Activated CD4-positive, alpha-beta T cell treated with anti-CD3 and anti-CD28 coated beads for 24 hours (primary cell): ENCODE measurements around the gene CD79A.

Source experiments
- DNase-seq, 2 donors: peaks; one replicate each; pipeline ENCODE4 v3.0.0-alpha.2; 2020; ENCODE audit warnings: low read depth in 2 of 2

CD79A gene

GRCh38 chr19:41918653-41919244, 41.7 kb downstream of the CD79A start:
- DNase-seq, result no peak

DNA sequence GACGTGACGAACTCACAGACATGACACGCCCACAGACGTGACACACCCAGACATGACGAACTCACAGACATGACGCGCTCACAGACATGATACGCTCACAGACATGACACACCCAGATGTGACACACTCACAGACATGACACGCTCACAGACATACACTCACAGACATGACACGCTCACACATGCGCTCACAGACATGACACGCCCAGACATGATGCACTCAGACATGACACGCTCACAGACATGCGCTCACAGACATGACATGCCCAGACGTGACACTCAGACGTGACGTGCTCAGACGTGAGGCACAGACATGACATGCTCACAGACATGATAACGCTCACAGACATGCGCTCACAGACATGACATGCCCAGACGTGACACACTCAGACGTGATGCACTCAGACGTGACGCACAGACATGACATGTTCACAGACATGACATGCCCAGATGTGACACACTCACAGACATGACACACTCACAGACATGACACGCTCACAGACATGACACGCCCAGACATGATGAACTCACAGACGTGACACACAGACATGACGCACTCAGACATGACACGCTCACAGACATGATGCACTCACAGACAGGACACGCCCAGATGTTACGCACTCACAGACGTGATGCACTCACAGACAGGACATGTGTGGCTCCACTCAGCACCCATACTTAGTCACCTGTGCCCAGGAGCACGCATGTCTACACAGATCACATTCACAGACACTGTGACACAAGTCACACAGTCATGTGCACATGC, 43.1 kb downstream of the CD79A start:
- DNase-seq, result no peak

DNA sequence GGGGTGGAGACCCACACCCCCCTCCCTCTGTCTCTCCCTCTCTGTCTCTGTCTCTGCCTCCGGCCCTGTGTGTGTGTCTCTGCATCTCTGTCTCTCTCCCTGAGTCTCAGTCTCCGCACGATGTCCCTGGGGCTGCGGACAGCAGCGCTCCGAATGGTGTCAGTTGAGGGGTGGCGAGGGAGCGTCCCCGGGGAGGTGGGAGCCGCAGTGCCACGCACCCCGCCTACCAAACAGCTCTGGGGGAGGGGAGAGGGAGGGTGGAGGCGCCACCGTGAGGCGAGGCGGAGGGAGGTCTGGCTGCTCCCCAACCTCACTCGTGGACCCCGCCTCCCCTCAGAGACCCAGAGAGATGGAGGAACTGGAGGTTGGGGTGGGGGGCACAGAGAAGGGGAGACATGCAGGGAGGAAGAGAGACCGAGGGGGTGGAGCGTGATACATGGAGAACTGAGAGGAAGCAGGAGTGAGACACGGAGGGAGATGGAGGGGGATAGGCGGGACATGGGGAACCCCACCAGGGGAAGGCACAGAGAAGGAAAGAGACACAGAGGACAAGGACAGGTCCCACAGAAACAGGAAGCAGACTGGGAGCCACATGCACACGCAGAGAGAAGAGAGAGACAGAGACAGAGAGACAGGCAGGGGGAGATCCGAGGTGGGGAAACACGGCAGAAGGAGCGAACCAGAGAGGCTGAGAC, 44.0 kb downstream of the CD79A start:
- DNase-seq, result no peak

GRCh38 chr19:41921577-41922576, 44.8 kb downstream of the CD79A start:
- no peak for DNase-seq

DNA sequence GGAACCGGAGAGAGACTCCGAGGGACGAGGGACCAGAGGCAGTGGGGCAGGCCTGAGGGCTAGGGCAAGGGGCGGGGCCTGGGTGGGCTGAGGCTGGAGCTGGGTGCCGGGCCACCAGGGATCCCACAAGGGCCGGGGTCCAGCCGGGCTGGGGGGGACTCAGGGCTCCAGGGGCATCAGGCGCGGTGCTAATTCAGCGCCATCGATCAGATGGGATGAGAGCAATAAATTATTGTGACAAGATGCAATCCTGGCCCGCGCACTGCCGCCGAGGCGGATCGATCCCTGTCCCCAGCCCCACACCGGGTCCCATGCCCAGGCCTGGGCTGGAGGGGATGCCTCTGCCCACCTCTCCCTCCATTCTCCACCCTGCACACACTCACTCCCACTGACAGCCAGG, 45.5 kb downstream of the CD79A start:
- DNase-seq, result no peak

DNA sequence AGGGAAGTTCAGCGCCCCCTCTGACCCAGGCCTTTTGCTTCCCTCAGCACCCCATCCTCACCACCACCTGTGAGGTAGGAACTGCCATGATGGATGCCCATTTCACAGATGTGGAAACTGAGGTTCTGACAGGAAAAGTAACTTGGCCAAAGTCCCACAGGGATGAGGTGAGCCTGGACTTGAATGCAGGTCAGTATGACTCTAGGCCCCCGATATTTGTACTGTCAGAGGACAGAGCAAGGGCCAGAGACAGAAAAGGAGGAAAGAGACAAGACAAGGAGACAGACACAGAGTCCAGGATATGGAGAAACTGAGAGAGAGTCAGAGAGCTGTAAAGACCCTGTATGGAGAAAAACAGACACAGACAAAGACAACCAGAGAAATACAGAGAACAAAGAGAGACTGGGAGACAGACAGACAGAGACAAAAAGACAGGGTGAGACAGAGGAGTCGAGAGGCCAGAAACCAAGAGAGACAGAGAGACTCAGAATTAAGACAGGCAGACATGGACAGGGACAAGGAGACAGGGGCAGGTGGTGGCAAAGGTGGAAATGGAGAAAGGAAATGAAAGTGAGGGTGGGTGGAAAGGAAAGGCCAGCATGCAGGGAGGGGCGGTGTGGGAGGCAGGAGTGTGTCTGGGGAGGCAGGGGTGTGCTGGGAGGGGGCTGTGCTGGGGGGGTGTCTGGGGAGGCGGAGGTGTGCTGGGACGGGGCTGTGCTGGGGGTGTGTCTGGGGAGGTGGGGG, 46.1 kb downstream of the CD79A start:
- no peak for DNase-seq

GRCh38 chr19:41924151-41925145, 47.4 kb downstream of the CD79A start:
- DNase-seq, result no peak

- no peak for DNase-seq
These were observed 48.3 kb downstream of the CD79A start for GRCh38 chr19:41925208-41926003.

DNA sequence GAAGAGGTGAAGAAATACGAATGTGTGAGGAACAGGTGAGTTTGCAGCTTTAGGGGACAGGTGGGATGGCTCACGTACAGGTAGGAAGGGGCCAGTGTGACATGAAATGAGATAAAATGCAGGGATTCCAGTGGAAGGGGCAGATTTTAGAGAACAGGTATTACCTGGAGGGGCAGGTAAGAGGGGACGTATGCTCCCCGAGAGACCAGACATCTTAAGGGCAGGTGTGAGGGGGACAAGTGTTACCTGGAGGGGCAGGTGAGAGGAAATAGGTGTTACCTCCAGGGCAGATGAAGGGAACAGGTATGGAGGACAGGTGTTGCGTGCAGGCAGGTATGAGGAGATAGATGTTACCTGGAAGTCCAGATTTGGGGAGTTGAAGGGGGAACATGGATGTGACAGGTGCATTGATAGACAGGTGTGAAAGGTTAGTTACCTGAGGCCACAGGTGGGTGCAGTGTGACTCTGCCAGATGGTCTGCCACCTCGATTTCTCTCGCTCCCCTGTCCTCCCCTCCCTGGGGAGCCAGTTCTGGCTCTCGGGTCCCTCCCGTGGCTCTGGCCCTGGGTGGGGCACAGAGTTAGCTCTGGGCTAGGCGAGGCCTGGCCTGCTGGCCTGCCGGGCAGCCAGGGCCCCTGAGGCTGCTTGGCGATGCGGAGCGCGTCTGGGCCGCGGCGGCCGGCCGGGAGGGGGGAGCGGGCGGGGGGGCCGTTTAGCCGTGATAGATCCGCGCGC, 49.1 kb downstream of the CD79A start:
- DNase-seq, result no peak

DNA sequence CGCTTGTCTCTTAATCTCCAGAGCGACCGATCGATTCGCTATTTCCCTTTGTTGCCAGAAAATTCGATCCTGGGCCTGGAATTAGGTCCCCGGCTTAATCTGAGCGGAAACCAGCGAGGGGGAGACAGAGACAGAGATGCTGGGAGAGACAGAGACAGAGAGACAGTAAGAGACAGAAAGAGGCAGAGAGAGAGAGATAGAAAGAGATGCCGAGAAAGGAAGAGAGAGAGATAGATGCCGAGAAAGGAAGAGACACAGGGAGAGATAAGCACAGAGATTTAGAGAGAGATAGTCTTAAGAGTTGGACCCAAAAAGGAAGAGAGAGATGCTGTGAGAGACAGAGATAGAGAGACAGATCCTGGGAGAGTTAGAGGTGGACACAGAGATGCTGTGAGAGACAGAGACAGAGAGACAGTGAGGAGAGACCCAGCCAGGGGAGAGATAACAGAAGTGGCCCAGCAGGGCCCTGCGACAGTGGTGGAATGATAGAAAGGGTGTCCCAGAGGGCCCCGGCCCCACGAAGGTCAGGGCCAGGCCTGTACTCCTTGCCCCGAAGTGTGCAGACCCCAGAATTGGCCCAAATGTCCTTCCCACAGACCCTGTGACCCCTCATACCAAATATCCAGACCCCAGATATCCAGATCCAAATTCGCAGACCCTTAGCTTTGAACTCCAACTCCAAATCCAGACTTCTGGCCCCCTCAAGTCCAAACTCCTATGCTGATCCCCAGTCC, 49.9 kb downstream of the CD79A start:
- no peak for DNase-seq

- DNase-seq, result no peak
These were observed 50.6 kb downstream of the CD79A start for GRCh38 chr19:41927497-41928192.

DNA sequence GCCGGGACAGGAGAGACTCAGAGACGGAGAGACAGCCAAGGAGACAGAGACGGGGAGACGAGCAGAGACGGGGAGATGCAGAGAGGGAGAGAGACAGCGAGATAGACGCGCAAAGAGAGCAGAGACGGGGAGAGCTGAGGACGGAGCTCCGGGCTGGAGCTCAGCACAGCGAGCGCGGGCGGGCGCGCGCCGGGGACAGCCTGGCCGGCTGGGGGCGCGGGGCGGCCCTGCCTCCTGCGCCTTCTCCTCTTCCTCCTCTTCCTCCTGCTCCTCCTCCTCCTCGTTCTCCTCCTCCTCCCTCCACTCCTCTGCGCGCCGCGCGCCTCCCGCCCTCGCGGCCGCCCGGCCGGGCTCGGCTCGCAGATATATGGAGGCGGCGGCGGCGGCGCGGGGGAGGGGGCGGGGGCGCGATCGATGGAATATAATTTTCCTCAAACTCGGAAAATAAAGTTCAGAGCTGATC, 51.2 kb downstream of the CD79A start, which contains the start of gene ERFL:
Gene ERFL (minus strand): TSS at position 229 of the 463 bp plus-strand sequence. CDS start 15,530 bp downstream, outside the sequence.
- DNase-seq, result no peak

DNA sequence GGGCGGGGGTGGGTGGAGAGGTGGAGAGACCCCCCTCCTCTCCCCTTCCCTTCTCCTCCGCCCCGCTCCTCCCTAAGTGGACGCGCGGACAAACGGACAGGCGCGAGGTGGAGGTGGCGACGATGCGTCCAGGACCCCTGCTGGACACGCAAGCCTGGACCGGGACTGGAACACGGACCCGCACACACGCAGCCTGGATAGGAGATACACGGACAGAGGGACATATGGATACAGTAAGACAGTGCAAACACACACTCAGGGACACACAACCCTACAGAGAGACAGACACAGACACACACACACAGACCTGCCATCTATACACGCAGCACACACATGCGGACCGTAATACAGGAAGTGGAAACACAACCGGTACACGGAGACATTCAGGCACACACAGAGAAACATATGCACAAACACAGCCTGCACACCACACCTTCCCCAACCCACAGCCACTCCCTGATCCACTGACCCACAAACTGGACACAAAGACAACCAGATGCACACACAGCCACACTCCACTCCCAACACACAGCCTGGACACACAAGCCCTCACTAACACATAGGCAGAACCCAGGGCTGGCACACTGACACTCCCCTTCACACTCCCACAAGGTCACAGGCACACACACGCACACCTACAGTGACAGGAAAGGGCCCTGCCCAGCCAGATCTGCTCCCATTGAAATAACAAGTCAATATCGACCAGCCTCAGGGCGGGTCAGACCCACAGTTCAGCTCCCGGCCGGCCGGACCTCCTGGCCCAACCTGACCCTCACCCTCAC, 51.9 kb downstream of the CD79A start:
- DNase-seq, result no peak

DNA sequence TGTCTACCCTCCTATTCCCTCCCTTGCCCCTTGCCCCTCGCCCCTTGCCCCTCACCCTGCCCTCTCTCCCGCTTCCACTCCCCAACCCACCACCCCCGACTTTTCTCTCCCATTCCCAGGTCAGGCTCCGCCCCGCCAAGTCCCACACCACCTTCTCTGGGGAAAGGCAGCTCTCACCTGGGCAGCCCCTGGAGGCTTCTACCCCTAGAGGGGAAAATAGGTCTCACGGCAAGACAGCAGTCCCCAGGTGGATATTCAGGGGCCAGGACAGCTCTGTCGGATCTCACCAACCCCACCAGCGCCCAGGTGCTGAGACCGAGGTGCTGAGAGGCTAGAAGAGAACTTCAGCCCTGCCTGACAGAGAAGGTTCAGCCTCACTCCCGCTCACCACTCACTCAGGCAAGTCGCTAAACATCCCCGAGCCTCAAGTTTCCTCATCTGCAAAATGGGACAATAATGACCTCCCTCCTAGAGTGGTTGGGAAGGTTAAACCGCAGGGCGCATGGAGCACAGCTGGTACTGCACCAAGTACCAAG, 52.5 kb downstream of the CD79A start:
- DNase-seq, result no peak

- no peak for DNase-seq
These were observed 53.2 kb downstream of the CD79A start for GRCh38 chr19:41930322-41930722.
